NCI-H1436 treated with DMSO at 0.1 percent for 48 hours (cell line): Measurements from ENCODE around the gene PITX1.
"Not testable (repeated sequence)": the region's sequence is repeated elsewhere in the genome, so short reads cannot be mapped to it uniquely, and the experiment has no call there.

Experiments
- DNase-seq: peaks from one replicate; lab custom pipeline; 2025; lab: John Stamatoyannopoulos, UW

Gene PITX1

GRCh38 chr5:135033901-135034235 is at the start of gene PITX1:
Gene PITX1 (minus strand): TSS chr5:135034228. CDS start chr5:135033881, 347 bp downstream.
- DNase-seq, result no peak

- not testable (repeated sequence) for DNase-seq
Measured at GRCh38 chr5:135083334-135083733, 49.3 kb upstream of the PITX1 start.

GRCh38 chr5:135081240-135081639 is 47.2 kb upstream of the PITX1 start:
- DNase-seq, result no peak

- DNase-seq, result no peak
Measured at GRCh38 chr5:135079760-135080159, 45.7 kb upstream of the PITX1 start.

GRCh38 chr5:135079099-135079681 is 45.2 kb upstream of the PITX1 start:
- no peak for DNase-seq

GRCh38 chr5:135076801-135077200 is 42.8 kb upstream of the PITX1 start:
- DNase-seq, result no peak

GRCh38 chr5:135076051-135076491 is 42.0 kb upstream of the PITX1 start:
- no peak for DNase-seq

- no peak for DNase-seq
Measured at GRCh38 chr5:135075621-135076020, 41.6 kb upstream of the PITX1 start.

- DNase-seq, result no peak
Measured at GRCh38 chr5:135073761-135074345, 39.8 kb upstream of the PITX1 start.

GRCh38 chr5:135072387-135073281 is 38.6 kb upstream of the PITX1 start:
- no peak for DNase-seq

- DNase-seq, result no peak
Measured at GRCh38 chr5:135071311-135071710, 37.3 kb upstream of the PITX1 start.

- DNase-seq, result no peak
Measured at GRCh38 chr5:135069895-135070657, 36.0 kb upstream of the PITX1 start.

- DNase-seq, result no peak
Measured at GRCh38 chr5:135069016-135069770, 35.2 kb upstream of the PITX1 start.

GRCh38 chr5:135067587-135067986 is 33.6 kb upstream of the PITX1 start:
- no peak for DNase-seq

- no peak for DNase-seq
Measured at GRCh38 chr5:135066781-135067180, 32.8 kb upstream of the PITX1 start.

- DNase-seq, result no peak
Measured at GRCh38 chr5:135065306-135066265, 31.6 kb upstream of the PITX1 start.

- no peak for DNase-seq
Measured at GRCh38 chr5:135064235-135064570, 30.2 kb upstream of the PITX1 start.

- DNase-seq, result peak; percentile 47
Measured at GRCh38 chr5:135063511-135064234, 29.6 kb upstream of the PITX1 start.

- DNase-seq, result no peak
Measured at GRCh38 chr5:135063056-135063445, 29.0 kb upstream of the PITX1 start.
